Gastroesophageal sphincter (tissue), 3 donors: ENCODE results near the gene FHIT.

Source experiments
- CTCF ChIP-seq, 4 experiments: fragments of 200-600 bp in 2 of 4; fragments of 450-650 bp in 2 of 4; sonication (generic) in 1 of 4; IDR thresholded peaks; one replicate each; pipeline ENCODE4 v1.5.1; 2017 to 2019; ENCODE audit warnings: antibody characterized with exemption in 4 of 4, mild to moderate bottlenecking in 2 of 4, moderate library complexity in 2 of 4
- EP300 ChIP-seq: sonication (generic); formaldehyde crosslinking; IDR thresholded peaks from one replicate; pipeline ENCODE4 v1.6.1; 2017; ENCODE audit warnings: antibody characterized with exemption, mild to moderate bottlenecking
- POLR2A ChIP-seq, 2 donors: fragments of 450-650 bp; IDR thresholded peaks; one replicate each; pipeline ENCODE4 v1.6.1; 2017; ENCODE audit warnings: antibody characterized with exemption in 2 of 2, mild to moderate bottlenecking in 2 of 2, moderate library complexity in 1 of 2

GRCh38 chr3:59963676-59964075, 1287.6 kb downstream of the FHIT start:
- TF ChIP-seq CTCF (IDR thresholded peaks at IDR 0.05): no peak
- TF ChIP-seq POLR2A (IDR thresholded peaks at IDR 0.05): no peak
- no peak for TF ChIP-seq EP300
